Right ventricle myocardium superior (tissue), 1 donor: ENCODE results near the gene NR2C2AP. TPM values are rescaled to one million over a fixed set of nuclear protein-coding genes. Genes with fewer than 3 reads are reported as not detected.
"Not testable (repeated sequence)": the region's sequence is repeated elsewhere in the genome, so short reads cannot be mapped to it uniquely, and the experiment has no call there.

Experiments used
- ATAC-seq: fragments of 200-7000 bp; cut with Tn5 transposase; one replicate; pipeline ENCODE4 v1.9.1; 2020; ENCODE audit warnings: mild to moderate bottlenecking; ENCODE audit not compliant: poor library complexity
- DNase-seq: peaks from one replicate; pipeline ENCODE4 v3.0.0-alpha.2; 2020
- intact Hi-C: fragments of 100-400 bp; cut with DNase I; formaldehyde crosslinking; loops from one replicate; pipeline ENCODE4 v1.11.2; 2022
- long read RNA-seq: library from polyadenylated mRNA; unstranded; transcript quantifications from one replicate; pipeline ENCODE4 v2.0.0, GENCODE V29; 2021
- total RNA-seq: library from RNA; stranded (reverse); fragmentation: NEBNext Ultra II Directional; extraction: Animal tissue kit (Norgen Biotek cat#: 25700); gene quantifications from one replicate; pipeline ENCODE4 v1.2.1, GENCODE V29; 2021
- donor health status: DM: no; HTN: yes; CAD: no; lungs with severe emphysema.

Gene NR2C2AP, protein sequence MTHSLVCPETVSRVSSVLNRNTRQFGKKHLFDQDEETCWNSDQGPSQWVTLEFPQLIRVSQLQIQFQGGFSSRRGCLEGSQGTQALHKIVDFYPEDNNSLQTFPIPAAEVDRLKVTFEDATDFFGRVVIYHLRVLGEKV
- total RNA-seq: 5.9 TPM
- long read RNA-seq, partial matches to known transcripts: 0 of 6 reads
- long read RNA-seq, other reads (novel, unspliced or antisense): 5 of 6 reads

DNA sequence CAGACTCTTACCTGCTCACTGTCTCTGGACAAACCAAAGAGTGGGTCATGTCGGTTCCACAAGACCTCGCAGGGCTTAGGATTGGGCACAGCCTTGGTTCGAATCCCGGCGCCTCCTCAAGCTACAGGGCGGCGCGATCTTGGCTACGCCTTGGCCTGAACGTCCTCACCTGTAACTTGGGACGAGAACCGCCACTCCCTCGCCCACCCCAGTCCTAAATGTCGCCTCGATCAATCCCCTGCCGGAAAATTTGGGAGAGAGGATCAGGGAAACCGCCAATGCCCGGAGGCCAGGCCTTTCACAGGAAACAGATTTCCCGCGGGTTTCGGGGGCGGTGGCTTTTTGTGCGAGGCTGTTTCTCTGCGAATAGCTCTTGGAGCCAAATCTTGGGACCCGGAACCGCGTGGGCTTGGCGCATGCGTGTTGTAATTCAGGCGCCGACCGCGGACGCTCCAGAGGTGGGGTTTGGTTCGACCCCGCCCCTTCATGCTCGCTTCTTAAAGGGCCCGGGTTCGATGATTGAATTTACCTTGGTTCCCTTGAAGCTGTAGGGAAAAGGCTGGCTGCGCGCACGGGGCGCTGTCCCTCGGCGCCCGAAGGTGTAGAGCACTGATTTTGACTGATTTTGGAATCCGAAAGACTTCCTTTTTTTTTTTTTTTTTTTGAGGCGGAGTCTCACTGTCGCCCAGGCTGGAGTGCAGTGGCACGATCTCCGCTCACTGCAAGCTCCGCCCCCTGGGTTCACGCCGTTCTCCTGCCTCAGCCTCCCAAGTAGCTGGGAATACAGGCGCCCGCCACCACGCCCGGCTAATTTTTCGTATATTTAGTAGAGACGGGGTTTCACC lies at the start of gene NR2C2AP:
Gene NR2C2AP, minus strand, starts transcription at position 403 of the 845 bp plus-strand sequence. Its CDS starts 354 bp downstream, at position 49.
- peak; percentile 97 for ATAC-seq
- intact Hi-C loops: no loop called here
- peak; percentile 95 for DNase-seq

DNA sequence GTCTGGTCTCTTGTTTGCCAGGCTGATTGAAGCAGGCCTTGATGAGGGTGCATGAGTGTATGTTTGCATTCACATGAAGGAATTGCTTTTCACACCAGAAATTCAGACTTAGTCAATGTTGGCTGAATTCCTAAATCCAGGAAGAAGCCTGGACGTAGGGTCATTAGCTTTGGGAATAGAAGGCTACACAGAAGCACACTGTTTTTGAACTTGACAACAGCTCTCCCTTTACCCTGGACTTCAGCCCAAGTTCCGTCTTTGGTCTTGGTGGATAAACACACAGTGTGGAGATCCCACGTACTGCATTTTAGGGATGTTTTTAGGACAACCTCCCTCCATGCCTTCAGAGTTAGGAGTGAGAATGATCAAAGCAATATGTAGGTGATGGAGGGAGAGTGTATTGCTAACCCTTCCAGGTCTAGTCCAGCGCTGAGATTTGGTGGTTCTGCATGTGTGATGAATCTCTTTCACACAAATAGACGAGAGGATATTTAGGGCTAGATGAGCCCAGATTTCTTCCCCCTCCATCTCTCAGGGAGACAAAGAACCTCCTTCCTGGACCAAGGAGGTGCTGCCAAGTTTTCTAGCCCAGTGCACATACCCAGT lies 47.1 kb upstream of the NR2C2AP start:
- intact Hi-C loops: no loop called here
- ATAC-seq (no peak), DNase-seq (no peak)

DNA sequence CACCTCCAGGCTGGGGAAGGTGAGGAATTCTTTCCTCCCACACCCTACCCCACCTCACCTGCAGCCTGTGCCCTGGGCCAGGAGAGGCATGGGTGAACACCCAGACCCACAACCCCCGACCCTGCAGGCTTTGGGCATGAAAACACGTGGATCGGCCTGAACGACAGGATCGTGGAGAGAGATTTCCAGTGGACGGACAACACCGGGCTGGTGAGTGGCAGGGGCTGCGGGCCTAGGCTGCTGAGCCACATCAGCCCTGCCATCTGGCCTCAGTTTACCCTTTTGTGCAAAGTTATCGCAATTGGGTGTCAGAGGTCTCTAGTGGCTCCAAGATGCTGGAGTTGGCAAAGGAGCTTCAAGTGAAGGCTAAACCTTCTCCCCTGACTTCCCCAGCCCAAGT lies 37.3 kb upstream of the NR2C2AP start:
- intact Hi-C loops: no loop called here
- no peak for DNase-seq
- no peak for ATAC-seq

DNA sequence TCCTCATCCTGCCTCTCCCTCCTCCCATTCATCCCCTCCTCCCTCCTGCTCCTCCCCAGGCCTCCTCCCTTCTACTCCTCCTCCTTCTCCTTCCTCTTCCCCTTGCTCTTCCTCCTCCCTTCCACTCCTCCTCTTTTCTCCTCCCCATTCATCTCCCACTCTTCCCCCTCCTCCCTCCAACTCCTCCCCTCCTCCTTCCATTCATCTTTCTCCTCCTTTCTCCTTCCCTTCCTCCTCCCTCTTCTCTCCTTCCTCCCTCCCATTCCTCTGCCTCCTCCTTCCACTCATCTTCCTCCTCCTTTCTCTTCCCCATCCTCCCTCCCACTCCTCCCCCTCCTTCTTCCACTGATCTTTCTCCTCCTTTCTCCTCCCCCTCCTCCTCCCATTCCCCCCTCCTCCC lies 36.5 kb upstream of the NR2C2AP start:
- no peak for ATAC-seq
- no peak for DNase-seq
- intact Hi-C loops: no loop called here

DNA sequence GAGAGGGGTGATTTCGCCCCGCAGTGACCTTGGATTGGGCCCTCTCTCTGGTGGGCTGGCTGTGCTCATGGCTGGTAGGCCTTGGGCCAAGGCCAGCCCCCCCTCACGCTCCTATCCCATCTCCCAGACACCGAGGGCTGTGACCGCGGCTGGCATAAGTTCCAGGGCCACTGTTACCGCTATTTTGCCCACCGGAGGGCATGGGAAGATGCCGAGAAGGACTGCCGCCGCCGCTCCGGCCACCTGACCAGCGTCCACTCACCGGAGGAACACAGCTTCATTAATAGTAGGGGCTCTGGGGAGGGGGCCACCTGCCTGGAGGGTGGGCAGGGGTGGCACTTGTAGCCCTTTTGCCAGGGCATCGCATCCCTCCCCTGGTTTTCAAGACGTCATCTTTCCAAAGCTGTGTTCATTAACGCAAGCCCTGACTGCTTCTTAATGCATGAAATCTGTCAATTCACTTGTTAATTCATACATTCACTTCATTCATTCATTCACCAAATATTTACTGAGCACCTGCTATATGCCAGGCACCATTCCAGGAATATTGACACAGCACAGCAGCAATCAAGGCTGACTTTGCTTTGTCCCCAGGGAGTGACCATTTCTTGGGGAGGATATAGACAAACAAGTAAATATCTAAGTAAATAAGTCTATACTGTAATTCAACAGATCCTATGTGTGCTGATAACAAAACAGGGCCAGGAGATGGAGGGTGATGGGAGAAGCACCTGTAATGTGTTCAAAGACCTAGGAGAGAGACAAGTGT lies 35.1 kb upstream of the NR2C2AP start:
- DNase-seq (no peak), ATAC-seq (no peak)
- intact Hi-C loops: no loop called here

DNA sequence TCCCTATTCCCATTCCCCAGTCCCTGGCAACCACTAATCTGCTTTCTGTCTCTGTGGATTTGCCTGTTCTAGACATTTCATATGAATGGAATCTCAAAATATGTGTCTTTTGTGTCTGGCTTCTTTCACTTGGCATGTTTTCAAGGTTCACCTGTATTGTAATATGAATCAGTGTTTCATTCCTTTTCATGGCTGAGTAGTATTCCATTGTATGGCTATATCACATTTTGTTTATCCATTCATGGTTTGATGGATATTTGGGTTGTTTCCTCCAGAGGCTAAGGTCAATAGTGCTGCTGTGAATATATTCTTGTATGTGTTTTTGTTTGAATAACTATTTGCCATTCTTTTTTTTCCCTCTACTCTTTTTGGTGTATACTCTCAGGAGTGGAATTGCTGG lies 33.0 kb upstream of the NR2C2AP start:
- ATAC-seq (no peak), DNase-seq (no peak)
- intact Hi-C loops: no loop called here

DNA sequence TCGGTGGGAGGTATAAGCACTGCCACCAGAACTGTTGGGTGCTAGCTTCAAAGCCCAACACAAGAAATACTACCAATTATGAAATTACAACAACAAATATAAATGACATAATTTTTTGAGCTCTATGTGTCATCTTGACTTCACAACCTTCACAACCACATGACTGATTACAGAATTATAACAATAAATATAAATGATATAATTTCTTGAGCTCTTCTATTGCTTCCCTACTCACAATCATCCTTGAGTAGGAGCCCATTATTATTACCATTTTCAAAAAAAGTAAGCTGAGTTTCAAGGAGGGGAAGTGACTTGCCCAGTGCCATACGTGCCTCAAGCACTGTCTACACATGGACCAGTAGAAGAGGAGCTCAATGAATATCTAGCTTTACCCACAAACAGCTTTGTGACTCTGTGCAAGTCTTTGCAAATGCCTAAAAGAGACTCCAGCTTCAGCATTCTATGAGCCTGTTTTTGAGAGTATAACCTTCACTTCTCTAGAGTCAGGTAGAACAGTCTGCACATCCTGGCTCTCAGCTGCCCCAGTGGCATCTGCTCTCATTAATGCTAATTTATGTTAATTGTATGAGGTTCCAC lies 31.1 kb upstream of the NR2C2AP start:
- DNase-seq (no peak), ATAC-seq (no peak)
- intact Hi-C loops: no loop called here

DNA sequence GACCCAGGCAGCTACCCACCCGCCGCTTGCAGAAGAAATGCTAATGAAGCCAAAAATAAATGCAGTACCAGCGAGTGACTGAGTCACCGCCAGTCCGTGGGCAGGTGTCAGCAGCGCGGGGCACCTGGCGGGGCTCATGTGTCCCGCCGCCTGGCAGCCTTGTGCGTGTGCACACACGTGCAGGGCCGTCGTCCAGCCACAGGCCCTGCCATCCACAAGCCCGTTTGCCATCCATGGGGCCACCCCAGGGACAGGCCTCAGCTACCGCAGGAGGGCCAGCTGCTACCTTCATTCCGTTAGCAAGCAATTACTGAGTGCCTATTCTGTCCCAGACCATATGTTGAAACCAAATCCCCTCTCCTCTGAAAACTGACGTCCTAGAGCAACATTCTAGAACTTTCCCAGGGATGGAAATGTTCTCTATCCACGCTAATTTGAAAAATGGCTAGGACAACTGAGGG lies 29.1 kb upstream of the NR2C2AP start:
- ATAC-seq (no peak), DNase-seq (no peak)
- intact Hi-C loops: no loop called here

DNA sequence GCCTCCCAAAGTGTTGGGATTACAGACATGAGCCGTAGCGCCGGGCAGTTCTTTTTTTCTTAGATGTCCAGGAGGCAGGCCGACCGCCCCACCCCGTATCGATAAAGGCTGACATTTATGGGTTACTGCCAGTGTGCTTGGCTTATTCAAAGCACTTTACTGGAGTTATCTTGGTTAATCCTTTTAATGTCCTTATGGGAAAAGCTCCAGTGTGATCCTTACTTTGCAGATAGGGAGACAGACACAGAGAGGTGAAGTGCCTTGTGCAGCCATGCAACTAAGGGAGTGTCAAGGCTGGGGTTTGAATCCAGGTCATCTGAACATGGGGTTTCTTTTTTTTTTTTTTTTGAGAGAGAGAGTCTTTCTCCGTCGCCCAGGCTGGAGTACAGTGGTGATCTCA lies 27.8 kb upstream of the NR2C2AP start:
- no peak for ATAC-seq
- DNase-seq: no peak
- intact Hi-C loops: no loop called here

DNA sequence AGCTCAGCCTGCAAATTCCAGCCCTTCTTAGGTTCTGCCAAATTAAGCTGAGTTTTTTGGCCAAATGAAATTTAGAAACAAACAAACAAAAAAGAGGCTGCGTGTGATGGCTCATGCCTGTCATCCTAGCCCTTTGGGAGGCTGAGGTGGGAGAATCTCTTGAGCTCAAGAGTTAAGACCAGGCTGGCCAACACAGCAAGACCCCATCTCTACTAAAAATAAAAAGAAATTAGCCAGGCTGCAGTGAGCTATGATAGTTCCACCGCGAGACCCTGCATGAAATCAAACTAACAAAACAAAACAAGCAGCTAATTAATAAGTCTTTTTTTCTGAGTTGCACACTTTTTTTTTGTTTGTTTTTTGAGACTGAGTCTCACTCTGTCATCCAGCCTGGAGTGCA lies 26.5 kb upstream of the NR2C2AP start:
- intact Hi-C loops: no loop called here
- DNase-seq: no peak
- no peak for ATAC-seq

DNA sequence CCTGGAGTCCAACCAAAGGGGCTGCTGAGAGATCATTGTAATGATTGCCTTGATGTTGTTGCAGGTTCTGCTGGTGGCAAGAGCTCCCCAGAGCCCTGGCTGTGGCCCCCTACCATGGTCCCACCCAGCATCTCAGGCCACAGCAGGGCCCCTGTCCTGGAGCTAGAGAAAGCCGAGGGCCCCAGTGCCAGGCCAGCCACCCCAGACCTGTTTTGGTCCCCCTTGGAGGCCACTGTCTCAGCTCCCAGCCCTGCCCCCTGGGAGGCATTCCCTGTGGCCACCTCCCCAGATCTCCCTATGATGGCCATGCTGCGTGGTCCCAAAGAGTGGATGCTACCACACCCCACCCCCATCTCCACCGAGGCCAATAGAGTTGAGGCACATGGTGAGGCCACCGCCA lies 24.0 kb upstream of the NR2C2AP start:
- intact Hi-C loops: no loop called here
- DNase-seq (no peak), ATAC-seq (no peak)

DNA sequence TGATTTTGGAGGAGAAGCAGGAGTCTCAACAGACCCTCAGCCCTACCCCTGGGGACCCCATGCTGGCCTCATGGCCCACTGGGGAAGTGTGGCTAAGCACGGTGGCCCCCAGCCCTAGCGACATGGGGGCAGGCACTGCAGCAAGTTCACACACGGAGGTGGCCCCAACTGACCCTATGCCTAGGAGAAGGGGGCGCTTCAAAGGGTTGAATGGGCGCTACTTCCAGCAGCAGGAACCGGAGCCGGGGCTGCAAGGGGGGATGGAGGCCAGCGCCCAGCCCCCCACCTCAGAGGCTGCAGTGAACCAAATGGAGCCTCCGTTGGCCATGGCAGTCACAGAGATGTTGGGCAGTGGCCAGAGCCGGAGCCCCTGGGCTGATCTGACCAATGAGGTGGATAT lies 23.4 kb upstream of the NR2C2AP start:
- ATAC-seq (no peak), DNase-seq (no peak)
- intact Hi-C loops: no loop called here

DNA sequence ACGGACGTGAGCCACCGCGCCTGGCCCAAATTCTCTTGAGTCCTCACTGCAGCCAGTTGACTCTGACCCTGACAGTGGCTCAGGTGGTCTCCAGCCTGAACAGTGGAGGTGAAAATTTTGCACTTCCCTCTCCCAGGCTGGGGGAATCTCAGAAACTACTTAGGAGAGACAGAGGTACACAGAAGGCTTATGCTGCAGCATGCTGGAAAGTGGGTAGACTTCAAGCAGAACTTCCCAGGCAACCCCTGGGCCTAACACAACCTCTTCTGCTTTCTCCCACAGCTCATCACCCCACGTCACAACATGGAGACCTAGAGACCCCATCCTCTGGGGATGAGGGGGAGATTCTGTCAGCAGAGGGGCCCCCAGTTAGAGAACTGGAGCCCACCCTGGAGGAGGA lies 23.0 kb upstream of the NR2C2AP start:
- no peak for DNase-seq
- ATAC-seq: no peak
- intact Hi-C loops: no loop called here

DNA sequence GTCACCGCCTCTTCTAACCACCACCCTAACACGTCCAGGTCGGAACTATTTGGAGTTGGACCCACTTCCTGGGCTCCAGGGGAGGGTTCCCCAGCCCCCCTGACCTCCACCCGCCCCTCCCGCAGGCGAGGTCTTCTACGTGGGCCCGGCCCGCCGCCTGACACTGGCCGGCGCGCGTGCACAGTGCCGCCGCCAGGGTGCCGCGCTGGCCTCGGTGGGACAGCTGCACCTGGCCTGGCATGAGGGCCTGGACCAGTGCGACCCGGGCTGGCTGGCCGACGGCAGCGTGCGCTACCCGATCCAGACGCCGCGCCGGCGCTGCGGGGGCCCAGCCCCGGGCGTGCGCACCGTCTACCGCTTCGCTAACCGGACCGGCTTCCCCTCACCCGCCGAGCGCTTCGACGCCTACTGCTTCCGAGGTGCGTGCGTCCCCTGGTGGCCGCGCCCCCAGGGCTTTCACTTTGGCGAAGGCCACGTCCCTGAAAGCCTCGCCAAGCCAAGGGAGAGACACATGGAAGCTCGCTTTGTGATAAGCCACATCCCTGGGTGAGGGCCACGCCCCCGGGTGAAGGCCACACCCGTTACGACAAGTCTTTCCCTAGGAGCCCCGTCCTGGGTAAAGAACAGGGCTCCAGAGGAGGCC lies 21.8 kb upstream of the NR2C2AP start:
- intact Hi-C loops: no loop called here
- ATAC-seq (peak; percentile 56), DNase-seq (peak; percentile 78)

DNA sequence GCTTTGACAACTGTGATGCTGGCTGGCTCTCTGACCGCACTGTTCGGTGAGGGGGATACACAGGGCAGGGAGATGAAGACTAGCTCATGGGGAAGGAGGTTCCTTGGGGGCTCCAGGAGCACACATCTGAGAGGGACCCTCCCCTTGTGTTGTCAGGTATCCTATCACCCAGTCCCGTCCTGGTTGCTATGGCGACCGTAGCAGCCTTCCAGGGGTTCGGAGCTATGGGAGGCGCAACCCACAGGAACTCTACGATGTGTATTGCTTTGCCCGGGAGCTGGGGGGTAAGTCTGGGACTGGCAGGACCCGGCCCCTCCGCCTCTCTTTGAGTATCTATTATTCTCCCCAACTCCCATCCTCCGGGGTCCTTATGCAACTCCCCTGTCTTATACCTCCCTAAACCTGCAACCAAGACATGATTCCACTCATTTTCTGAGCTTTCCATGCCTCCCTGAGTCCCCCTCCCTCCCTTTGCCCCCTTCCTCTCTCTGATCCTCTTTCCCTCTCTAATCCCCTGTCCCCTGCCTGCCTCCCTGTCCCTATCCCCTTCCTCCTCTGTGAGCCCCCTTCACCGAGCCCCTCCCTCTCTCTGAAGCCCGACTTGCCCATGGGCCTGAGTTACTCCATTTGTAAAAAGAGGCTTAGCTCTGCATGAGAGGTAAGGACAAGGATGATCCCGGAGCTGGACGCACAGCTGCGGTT lies 21.1 kb upstream of the NR2C2AP start:
- no peak for DNase-seq
- no peak for ATAC-seq
- intact Hi-C loops: no loop called here

DNA sequence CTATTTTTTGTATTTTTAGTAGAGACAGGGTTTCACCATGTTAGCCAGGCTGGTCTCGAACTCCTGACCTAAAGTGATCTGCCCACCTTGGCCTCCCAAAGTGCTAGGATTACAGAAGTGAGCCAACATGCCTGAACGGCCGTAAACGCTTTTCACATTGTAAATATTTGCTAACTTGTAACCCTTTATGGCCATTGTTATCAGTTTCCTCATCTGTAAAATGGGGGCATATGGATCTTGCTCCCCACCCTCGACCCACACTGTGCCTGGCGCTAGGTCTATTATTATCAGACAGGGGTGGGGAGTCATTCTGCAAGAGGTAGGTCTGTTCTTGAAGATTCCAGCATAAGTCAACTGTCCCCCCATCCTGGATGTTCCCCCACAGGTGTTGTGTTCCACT lies 20.4 kb upstream of the NR2C2AP start:
- no peak for ATAC-seq
- intact Hi-C loops: no loop called here
- no peak for DNase-seq

DNA sequence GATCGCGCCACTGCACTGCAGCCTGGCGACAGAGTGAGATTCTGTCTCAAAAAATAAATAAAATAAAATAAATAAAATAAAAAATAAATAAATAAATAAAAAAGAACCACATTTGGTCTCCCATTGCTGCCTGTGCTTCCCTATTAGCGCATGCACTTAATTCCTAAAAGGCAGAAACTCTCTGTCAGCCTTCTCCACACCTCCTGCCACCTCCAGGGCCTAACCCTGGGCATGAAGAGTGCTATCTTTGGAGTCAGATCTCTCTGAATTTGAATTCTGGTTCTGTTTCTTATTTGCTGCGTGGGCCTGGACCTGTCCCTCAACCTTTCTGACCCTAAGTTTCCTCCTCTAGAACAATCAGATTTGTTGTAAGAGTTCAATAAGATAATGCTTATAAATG lies 19.8 kb upstream of the NR2C2AP start:
- intact Hi-C loops: no loop called here

DNA sequence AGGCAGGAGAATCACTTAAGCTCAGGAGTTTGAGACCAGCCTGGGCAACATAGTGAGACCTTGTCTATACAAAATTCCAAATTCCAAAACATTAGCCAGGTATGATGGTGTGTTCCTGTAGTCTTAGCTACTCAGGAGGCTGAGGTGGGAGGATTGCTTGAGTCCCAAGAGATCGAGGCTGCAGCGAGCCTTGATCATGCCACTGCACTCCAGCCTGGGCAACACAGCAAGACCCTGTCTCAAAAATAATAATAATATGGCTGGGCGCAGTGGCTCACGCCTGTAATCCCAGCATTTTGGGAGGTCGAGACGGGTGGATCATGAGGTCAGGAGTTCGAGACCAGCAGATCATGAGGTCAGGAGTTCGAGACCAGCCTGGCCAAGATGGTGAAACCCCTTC lies 17.8 kb upstream of the NR2C2AP start:
- intact Hi-C loops, ATAC-seq, DNase-seq: not testable (repeated sequence)

More for the DNA sequence above, 19.8 kb upstream of the NR2C2AP start:
- no peak for ATAC-seq
- DNase-seq: no peak
